Stomach smooth muscle (tissue), 2 donors: ENCODE data around the gene ALLC.
"Not testable (repeated sequence)": the region's sequence is repeated elsewhere in the genome, so short reads cannot be mapped to it uniquely, and the experiment has no call there.

Experiments used
- H3K27ac ChIP-seq: one replicate; pipeline ENCODE4 v1.7.0; 2013; ENCODE audit warnings: mild to moderate bottlenecking, low read length, inconsistent platforms
- H3K27me3 ChIP-seq, 2 donors: one replicate each; pipeline ENCODE4 v1.7.0; 2013; ENCODE audit warnings: low read length in 2 of 2; ENCODE audit not compliant: insufficient read depth in 2 of 2, control insufficient read depth in 1 of 2
- H3K36me3 ChIP-seq, 2 donors: one replicate each; pipeline ENCODE4 v1.7.0; 2013; ENCODE audit warnings: low read length in 2 of 2; ENCODE audit not compliant: control insufficient read depth in 2 of 2, insufficient read depth in 2 of 2
- H3K4me1 ChIP-seq: one replicate; pipeline ENCODE4 v1.7.0; 2013; ENCODE audit warnings: low read length; ENCODE audit not compliant: control insufficient read depth, insufficient read depth
- H3K4me3 ChIP-seq, 2 donors: one replicate each; pipeline ENCODE4 v1.7.0; 2013; ENCODE audit warnings: low read length in 2 of 2
- H3K9ac ChIP-seq, 2 donors: one replicate each; pipeline ENCODE4 v1.7.0; 2013; ENCODE audit warnings: low read length in 2 of 2, mild to moderate bottlenecking in 1 of 2
- H3K9me3 ChIP-seq, 2 donors: one replicate each; pipeline ENCODE4 v1.7.0; 2013; ENCODE audit warnings: low read length in 2 of 2; ENCODE audit not compliant: control insufficient read depth in 2 of 2
- donor health status: healthy.
- donor health status: Pancreatic carcinoma.

The ALLC gene

GRCh38 chr2:3657881-3658280 is at the start of gene ALLC:
TSS of gene ALLC (plus strand) at chr2:3658200. CDS start at chr2:3671158, 12,958 bp downstream.
- H3K27ac ChIP-seq = no peak within 1 kb of the TSS
- H3K9ac ChIP-seq = no peak within 1 kb of the TSS

GRCh38 chr2:3608373-3609278 is 49.4 kb upstream of the ALLC start:
- no peaks in the 10 kb centered on the region for H3K27me3 ChIP-seq
- H3K27ac ChIP-seq = no peak overlapping the region
- no peak overlapping the region for H3K4me3 ChIP-seq
- H3K36me3 ChIP-seq = no peaks in the 10 kb centered on the region
- peaks cover 12% of the 10 kb centered on the region for H3K4me1 ChIP-seq
- no peaks in the 10 kb centered on the region for H3K9me3 ChIP-seq
- no peak overlapping the region for H3K9ac ChIP-seq

More at GRCh38 chr2:3657881-3658280, at the start of gene ALLC:
- Histone ChIP-seq H3K9me3 (no peaks in the 10 kb centered on the region), H3K4me1 (peaks cover 4% of the 10 kb centered on the region), H3K36me3 (no peaks in the 10 kb centered on the region), H3K4me3 (no peak within 1 kb of the TSS), H3K27me3 (no peaks in the 10 kb centered on the region)

GRCh38 chr2:3609279-3609673 is 48.7 kb upstream of the ALLC start:
- not testable (repeated sequence) for H3K4me3 ChIP-seq, H3K9ac ChIP-seq, H3K27me3 ChIP-seq, H3K4me1 ChIP-seq, H3K36me3 ChIP-seq, H3K27ac ChIP-seq, H3K9me3 ChIP-seq

- peaks cover 6% of the 10 kb centered on the region for H3K4me1 ChIP-seq
- no peak overlapping the region for H3K9ac ChIP-seq
- H3K9me3 ChIP-seq = no peaks in the 10 kb centered on the region
- no peak overlapping the region for H3K27ac ChIP-seq
- H3K36me3 ChIP-seq = no peaks in the 10 kb centered on the region
- no peaks in the 10 kb centered on the region for H3K27me3 ChIP-seq
- H3K4me3 ChIP-seq = no peak overlapping the region
These were observed 47.6 kb upstream of the ALLC start for GRCh38 chr2:3610415-3610814.

GRCh38 chr2:3610881-3611505 is 47.0 kb upstream of the ALLC start:
- H3K9ac ChIP-seq = no peak overlapping the region
- no peaks in the 10 kb centered on the region for H3K9me3 ChIP-seq
- H3K27ac ChIP-seq = no peak overlapping the region
- H3K27me3 ChIP-seq = no peaks in the 10 kb centered on the region
- H3K36me3 ChIP-seq = no peaks in the 10 kb centered on the region
- H3K4me3 ChIP-seq = no peak overlapping the region
- H3K4me1 ChIP-seq = peaks cover 3% of the 10 kb centered on the region

GRCh38 chr2:3611589-3611988 is 46.4 kb upstream of the ALLC start:
- Histone ChIP-seq H3K27me3 (no peaks in the 10 kb centered on the region), H3K9me3 (no peaks in the 10 kb centered on the region), H3K9ac (no peak overlapping the region), H3K27ac (no peak overlapping the region), H3K4me3 (no peak overlapping the region), H3K4me1 (no peaks in the 10 kb centered on the region), H3K36me3 (no peaks in the 10 kb centered on the region)

- Histone ChIP-seq H3K9ac (no peak overlapping the region), H3K27me3 (no peaks in the 10 kb centered on the region), H3K4me3 (no peak overlapping the region), H3K36me3 (no peaks in the 10 kb centered on the region), H3K4me1 (no peaks in the 10 kb centered on the region), H3K27ac (no peak overlapping the region), H3K9me3 (no peaks in the 10 kb centered on the region)
These were observed 45.1 kb upstream of the ALLC start for GRCh38 chr2:3612639-3613523.

- Histone ChIP-seq H3K9me3 (no peaks in the 10 kb centered on the region), H3K4me1 (no peaks in the 10 kb centered on the region), H3K4me3 (no peak overlapping the region), H3K27ac (no peak overlapping the region), H3K36me3 (no peaks in the 10 kb centered on the region), H3K9ac (no peak overlapping the region), H3K27me3 (no peaks in the 10 kb centered on the region)
These were observed 44.5 kb upstream of the ALLC start for GRCh38 chr2:3613524-3613905.

- H3K36me3 ChIP-seq, H3K9me3 ChIP-seq, H3K4me3 ChIP-seq, H3K27me3 ChIP-seq, H3K9ac ChIP-seq, H3K4me1 ChIP-seq, H3K27ac ChIP-seq: not testable (repeated sequence)
These were observed 43.3 kb upstream of the ALLC start for GRCh38 chr2:3614743-3615142.

GRCh38 chr2:3615541-3616200 is 42.3 kb upstream of the ALLC start:
- H3K9ac ChIP-seq, H3K36me3 ChIP-seq, H3K9me3 ChIP-seq, H3K27me3 ChIP-seq, H3K4me1 ChIP-seq, H3K4me3 ChIP-seq, H3K27ac ChIP-seq: not testable (repeated sequence)
